Lung (tissue), 12 donors: ENCODE results near the gene INHBA. TPM values are rescaled to one million over a fixed set of nuclear protein-coding genes. Genes with fewer than 3 reads are reported as not detected.

Source experiments
- ATAC-seq: fragments of 200-7000 bp; cut with Tn5 transposase; one replicate; pipeline ENCODE4 v1.9.1; 2020; ENCODE audit warnings: moderate number of reproducible peaks; ENCODE audit not compliant: insufficient read depth, low FRiP score
- DNase-seq, 3 donors: peaks; one replicate each; pipeline ENCODE4 v3.0.0-alpha.2; 2013 to 2017
- H3K27ac ChIP-seq, 2 donors: one replicate each; pipeline ENCODE4 v1.5.1; 2013; ENCODE audit warnings: mild to moderate bottlenecking in 2 of 2, moderate library complexity in 2 of 2, control low read depth in 1 of 2, inconsistent platforms in 1 of 2, low read depth in 1 of 2, low read length in 1 of 2
- H3K27me3 ChIP-seq, 3 donors: one replicate each; pipeline ENCODE4 v1.5.1; 2013; ENCODE audit warnings: low read length in 2 of 3; ENCODE audit not compliant: control insufficient read depth in 3 of 3, insufficient read depth in 3 of 3
- H3K36me3 ChIP-seq, 4 donors: one replicate each; pipeline ENCODE4 v1.5.1; 2013; ENCODE audit warnings: low read length in 4 of 4, mild to moderate bottlenecking in 1 of 4, moderate library complexity in 1 of 4; ENCODE audit not compliant: control insufficient read depth in 4 of 4, insufficient read depth in 4 of 4
- H3K4me1 ChIP-seq, 5 donors: one replicate each; pipeline ENCODE4 v1.5.1; 2013; ENCODE audit warnings: low read length in 5 of 5, mild to moderate bottlenecking in 2 of 5, moderate library complexity in 1 of 5; ENCODE audit not compliant: control insufficient read depth in 5 of 5, insufficient read depth in 5 of 5
- H3K4me3 ChIP-seq: one replicate; pipeline ENCODE4 v1.5.1; 2013; ENCODE audit warnings: mild to moderate bottlenecking, control low read depth, moderate library complexity
- H3K9ac ChIP-seq, 2 donors: one replicate each; pipeline ENCODE4 v1.5.1; 2013; ENCODE audit warnings: low read length in 2 of 2, control low read depth in 1 of 2; ENCODE audit not compliant: insufficient read depth in 1 of 2
- H3K9me3 ChIP-seq, 4 donors: one replicate each; pipeline ENCODE4 v1.5.1; 2013; ENCODE audit warnings: low read length in 3 of 4, mild to moderate bottlenecking in 1 of 4, moderate library complexity in 1 of 4; ENCODE audit not compliant: control insufficient read depth in 4 of 4, insufficient read depth in 3 of 4
- CTCF ChIP-seq: IDR thresholded peaks from 2 replicates; pipeline ENCODE4 v1.5.1; 2012; ENCODE audit warnings: mild to moderate bottlenecking; ENCODE audit errors: control extremely low read depth, extremely low read depth
- whole genome bisulfite sequencing, 2 donors: extraction: QIAGEN DNeasy Blood & Tissue Kit; methylation state at CpG; one replicate each; pipeline ENCODE4 v1.1.7; 2013; 5-methylcytosine and 5-hydroxymethylcytosine counted together
- polyA plus RNA-seq, 2 donors: library from polyadenylated mRNA; stranded (reverse); fragments of 200-250 nt; gene quantifications; one replicate each; pipeline ENCODE4 v1.2.1, GENCODE V29; 2013
- total RNA-seq, 2 donors: library from RNA; depleted of rRNA in 1 of 2; stranded (reverse); fragments of >200 nt in 1 of 2; gene quantifications; one replicate each; pipeline ENCODE4 v1.2.1, GENCODE V29; 2014 to 2021
- donor health status: control.
- donor health status: control.
- donor health status: Bipolar disorder and iron deficiency.
- donor health status: healthy.
- donor health status: DM: yes; HTN: yes; CAD: no.

Gene INHBA
- total and polyA plus RNA-seq, 4 donors = 1.6 to 23.2 (median 5.3) TPM

GRCh38 chr7:41641665-41642014 lies 61.2 kb downstream of the INHBA start:
- Histone ChIP-seq H3K36me3 (no peaks in the 10 kb centered on the region), H3K9me3 (no peaks in the 10 kb centered on the region), H3K4me1 (no peaks in the 10 kb centered on the region), H3K27ac (no peak overlapping the region), H3K27me3 (peaks cover 0 to 2% (median 0%) of the 10 kb centered on the region in 3 donors), H3K4me3 (no peak overlapping the region), H3K9ac (no peak overlapping the region)
- ATAC-seq = no peak
- WGBS, 2 donors = 96% methylated on average over 2 of the region's 2 CpGs
- no peak for DNase-seq
- no peak for TF ChIP-seq CTCF

GRCh38 chr7:41641011-41641664 lies 61.8 kb downstream of the INHBA start:
- Histone ChIP-seq H3K9ac (no peak overlapping the region), H3K27ac (no peak overlapping the region), H3K27me3 (peaks cover 0 to 2% (median 0%) of the 10 kb centered on the region in 3 donors), H3K36me3 (no peaks in the 10 kb centered on the region), H3K4me1 (no peaks in the 10 kb centered on the region), H3K4me3 (no peak overlapping the region), H3K9me3 (no peaks in the 10 kb centered on the region)
- DNase-seq (no peak), ATAC-seq (no peak)
- 74 to 82% methylated on average over 6 of the region's 6 CpGs for WGBS, 2 donors
- TF ChIP-seq CTCF = no peak

GRCh38 chr7:41640487-41640886 lies 62.4 kb downstream of the INHBA start:
- H3K4me1 ChIP-seq = no peaks in the 10 kb centered on the region
- no peaks in the 10 kb centered on the region for H3K36me3 ChIP-seq
- H3K9ac ChIP-seq = no peak overlapping the region
- no peak for TF ChIP-seq CTCF
- no peak overlapping the region for H3K27ac ChIP-seq
- WGBS, 2 donors = 87 to 88% methylated on average over 8 of the region's 8 CpGs
- ATAC-seq = no peak
- peaks cover 0 to 2% (median 0%) of the 10 kb centered on the region in 3 donors for H3K27me3 ChIP-seq
- no peak for DNase-seq
- no peak overlapping the region for H3K4me3 ChIP-seq
- H3K9me3 ChIP-seq = no peaks in the 10 kb centered on the region

GRCh38 chr7:41637049-41637448 lies 65.8 kb downstream of the INHBA start:
- H3K4me1 ChIP-seq = no peaks in the 10 kb centered on the region
- H3K36me3 ChIP-seq = no peaks in the 10 kb centered on the region
- DNase-seq = no peak
- ATAC-seq = no peak
- no peak for TF ChIP-seq CTCF
- H3K9me3 ChIP-seq = no peaks in the 10 kb centered on the region
- no peaks in the 10 kb centered on the region for H3K27me3 ChIP-seq
- no peak overlapping the region for H3K27ac ChIP-seq
- no peak overlapping the region for H3K9ac ChIP-seq
- H3K4me3 ChIP-seq = no peak overlapping the region
